Tibial artery (tissue), 4 donors: ENCODE results near the gene THOC6.

ENCODE experiments used
- DNase-seq, 2 donors: peaks; one replicate each; pipeline ENCODE4 v3.0.0-alpha.2; 2019
- H3K27ac ChIP-seq, 2 donors: fragments of 200-600 bp; sonication (generic) in 1 of 2; 1 replicate in 1 of 2; 2 replicates in 1 of 2; pipeline ENCODE4 v1.5.1; 2018 to 2019; ENCODE audit warnings: mild to moderate bottlenecking in 1 of 2
- H3K27me3 ChIP-seq, 2 donors: fragments of 200-600 bp; sonication (generic) in 1 of 2; one replicate each; pipeline versions ENCODE4 v1.5.1 to v1.6.0; 2016 to 2019
- H3K36me3 ChIP-seq, 3 donors: fragments of 200-600 bp; sonication (generic) in 2 of 3; one replicate each; pipeline ENCODE4 v1.5.1; 2016 to 2019; ENCODE audit warnings: mild to moderate bottlenecking in 2 of 3
- H3K4me1 ChIP-seq, 4 donors: fragments of 200-600 bp; sonication (generic) in 2 of 4; 1 replicate in 3 of 4; 2 replicates in 1 of 4; pipeline ENCODE4 v1.5.1; 2016 to 2019
- H3K4me3 ChIP-seq, 2 donors: fragments of 200-600 bp; sonication (generic) in 1 of 2; 1 replicate in 1 of 2; 2 replicates in 1 of 2; pipeline ENCODE4 v1.5.1; 2018 to 2019; ENCODE audit warnings: mild to moderate bottlenecking in 2 of 2
- H3K9me3 ChIP-seq, 3 donors: fragments of 200-600 bp; sonication (generic) in 1 of 3; one replicate each; pipeline ENCODE4 v1.5.1; 2016 to 2019
- CTCF ChIP-seq, 2 experiments: fragments of 200-600 bp in 1 of 2; fragments of 450-650 bp in 1 of 2; IDR thresholded peaks; one replicate each; pipeline ENCODE4 v1.5.1; 2017 to 2019; ENCODE audit warnings: antibody characterized with exemption in 2 of 2, mild to moderate bottlenecking in 1 of 2, moderate library complexity in 1 of 2
- intact Hi-C: fragments of 100-400 bp; cut with DNase I; formaldehyde crosslinking; loops from one replicate; pipeline ENCODE4 v1.15.0; 2023; ENCODE audit warnings: low total_unique reads

Gene THOC6

GRCh38 chr16:3008690-3009037 lies 15.2 kb upstream of the THOC6 start:
- peaks cover 0 to 9% (median 4%) of the 10 kb centered on the region in 4 donors for H3K4me1 ChIP-seq
- peaks cover 6 to 84% of the 10 kb centered on the region in 2 donors for H3K27me3 ChIP-seq
- H3K36me3 ChIP-seq: no peaks in the 10 kb centered on the region
- no peak overlapping the region for H3K27ac ChIP-seq
- no peaks in the 10 kb centered on the region for H3K9me3 ChIP-seq
- intact Hi-C loops: no loop called here
- H3K4me3 ChIP-seq: no peak overlapping the region
- no peak for DNase-seq
- no peak for TF ChIP-seq CTCF (IDR thresholded peaks at IDR 0.05)

- no peak for TF ChIP-seq CTCF (IDR thresholded peaks at IDR 0.05)
- Histone ChIP-seq H3K4me1 (peaks cover 0 to 7% (median 3%) of the 10 kb centered on the region in 4 donors), H3K9me3 (no peaks in the 10 kb centered on the region), H3K4me3 (no peak overlapping the region), H3K36me3 (no peaks in the 10 kb centered on the region), H3K27ac (no peak overlapping the region), H3K27me3 (peaks cover 6 to 90% of the 10 kb centered on the region in 2 donors)
- intact Hi-C loops: no loop called here
- DNase-seq: no peak
These were observed 14.1 kb upstream of the THOC6 start for GRCh38 chr16:3009568-3010390.

- intact Hi-C loops: no loop called here
- Histone ChIP-seq H3K4me1 (peaks cover 0 to 3% (median 0%) of the 10 kb centered on the region in 4 donors), H3K4me3 (no peak overlapping the region), H3K27me3 (peaks cover 6 to 86% of the 10 kb centered on the region in 2 donors), H3K9me3 (no peaks in the 10 kb centered on the region), H3K27ac (no peak overlapping the region), H3K36me3 (no peaks in the 10 kb centered on the region)
- TF ChIP-seq CTCF (IDR thresholded peaks at IDR 0.05): no peak
- DNase-seq: no peak
These were observed 13.3 kb upstream of the THOC6 start for GRCh38 chr16:3010510-3010909.

GRCh38 chr16:3012246-3012645 lies 11.6 kb upstream of the THOC6 start:
- intact Hi-C loops: no loop called here
- no peaks in the 10 kb centered on the region for H3K9me3 ChIP-seq
- peaks cover 0 to 3% (median 0%) of the 10 kb centered on the region in 4 donors for H3K4me1 ChIP-seq
- no peak for TF ChIP-seq CTCF (IDR thresholded peaks at IDR 0.05)
- no peaks in the 10 kb centered on the region for H3K36me3 ChIP-seq
- H3K27ac ChIP-seq: no peak overlapping the region
- H3K27me3 ChIP-seq: peaks cover 6 to 70% of the 10 kb centered on the region in 2 donors
- no peak for DNase-seq
- no peak overlapping the region for H3K4me3 ChIP-seq

GRCh38 chr16:3012828-3013420 lies 10.9 kb upstream of the THOC6 start, which contains the start of gene CLDN9:
Gene CLDN9 (plus strand): TSS chr16:3012923. CDS start chr16:3013363, 440 bp downstream.
- Histone ChIP-seq H3K27me3 (peaks cover 6 to 70% of the 10 kb centered on the region in 2 donors), H3K27ac (no peak within 1 kb of the TSS)
- DNase-seq: no peak

More at GRCh38 chr16:3012828-3013420, 10.9 kb upstream of the THOC6 start, which contains the start of gene CLDN9:
- H3K4me1 ChIP-seq: peaks cover 0 to 8% (median 1%) of the 10 kb centered on the region in 4 donors
- no peak for TF ChIP-seq CTCF (IDR thresholded peaks at IDR 0.05)
- no peaks in the 10 kb centered on the region for H3K36me3 ChIP-seq
- intact Hi-C loops: no loop called here
- H3K9me3 ChIP-seq: no peaks in the 10 kb centered on the region
- H3K4me3 ChIP-seq: no peak within 1 kb of the TSS
